ENCODE data around the gene LYST.

Gene LYST

DNA sequence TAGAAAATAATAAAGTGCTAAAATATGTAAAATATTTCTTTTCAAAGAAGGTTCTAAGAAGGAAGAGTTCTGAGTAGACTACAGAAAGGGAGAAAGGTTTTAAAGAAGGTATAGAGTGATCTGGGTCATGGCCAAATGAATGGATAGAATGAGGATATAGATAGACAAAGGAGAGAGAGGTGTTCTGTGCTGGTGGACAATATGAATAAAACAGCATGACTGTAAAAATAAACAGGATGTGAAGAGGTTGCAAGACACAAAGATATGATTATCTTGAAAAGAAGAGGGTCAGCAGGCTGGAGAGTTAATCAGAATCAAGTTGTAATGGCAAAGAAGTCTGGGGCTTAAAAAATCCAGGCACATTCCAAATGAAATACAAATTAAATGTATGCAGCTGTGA, 130.4 kb downstream of the LYST start:
- H3K27me3 ChIP-seq (ENCODE audit: insufficient read depth, low read length, poor library complexity, severe bottlenecking): no peaks in the 10 kb centered on the region
- H3F3A ChIP-seq (ENCODE audit: low read depth): no peaks in the 10 kb centered on the region
- H3K36me3 ChIP-seq (ENCODE audit: insufficient read depth, low read length): no peaks in the 10 kb centered on the region
- TF ChIP-seq EZH2phosphoT487 (IDR thresholded peaks at IDR 0.05; ENCODE audit: borderline replicate concordance): no peak
- TF ChIP-seq, protein P1, sequence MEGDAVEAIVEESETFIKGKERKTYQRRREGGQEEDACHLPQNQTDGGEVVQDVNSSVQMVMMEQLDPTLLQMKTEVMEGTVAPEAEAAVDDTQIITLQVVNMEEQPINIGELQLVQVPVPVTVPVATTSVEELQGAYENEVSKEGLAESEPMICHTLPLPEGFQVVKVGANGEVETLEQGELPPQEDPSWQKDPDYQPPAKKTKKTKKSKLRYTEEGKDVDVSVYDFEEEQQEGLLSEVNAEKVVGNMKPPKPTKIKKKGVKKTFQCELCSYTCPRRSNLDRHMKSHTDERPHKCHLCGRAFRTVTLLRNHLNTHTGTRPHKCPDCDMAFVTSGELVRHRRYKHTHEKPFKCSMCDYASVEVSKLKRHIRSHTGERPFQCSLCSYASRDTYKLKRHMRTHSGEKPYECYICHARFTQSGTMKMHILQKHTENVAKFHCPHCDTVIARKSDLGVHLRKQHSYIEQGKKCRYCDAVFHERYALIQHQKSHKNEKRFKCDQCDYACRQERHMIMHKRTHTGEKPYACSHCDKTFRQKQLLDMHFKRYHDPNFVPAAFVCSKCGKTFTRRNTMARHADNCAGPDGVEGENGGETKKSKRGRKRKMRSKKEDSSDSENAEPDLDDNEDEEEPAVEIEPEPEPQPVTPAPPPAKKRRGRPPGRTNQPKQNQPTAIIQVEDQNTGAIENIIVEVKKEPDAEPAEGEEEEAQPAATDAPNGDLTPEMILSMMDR (conservative IDR thresholded peaks at IDR 0.05; ENCODE audit: low read length): no peak
- H3K9me2 ChIP-seq (replicated peaks; ENCODE audit: low read depth, low read length): no peaks in the 10 kb centered on the region
- no peaks in the 10 kb centered on the region for H4K20me1 ChIP-seq (ENCODE audit: insufficient read depth, low read length, poor library complexity, severe bottlenecking)
- no peak overlapping the region for H3K4me3 ChIP-seq (ENCODE audit: low read length, poor library complexity, severe bottlenecking)
- H2AFZ ChIP-seq (ENCODE audit: low read length): no peak overlapping the region
- H3K9me3 ChIP-seq (ENCODE audit: insufficient read depth, low read depth, low read length): no peaks in the 10 kb centered on the region
- H3K4me2 ChIP-seq (ENCODE audit: low read depth, low read length, poor library complexity, severe bottlenecking): no peak overlapping the region
- H3K79me2 ChIP-seq (ENCODE audit: insufficient read depth, low read length): no peaks in the 10 kb centered on the region
- no peaks in the 10 kb centered on the region for H3K4me1 ChIP-seq (ENCODE audit: insufficient read depth, low read length, poor library complexity, severe bottlenecking)
- no peak overlapping the region for H3K9ac ChIP-seq (ENCODE audit: low read depth, low read length, poor library complexity, severe bottlenecking)

DNA sequence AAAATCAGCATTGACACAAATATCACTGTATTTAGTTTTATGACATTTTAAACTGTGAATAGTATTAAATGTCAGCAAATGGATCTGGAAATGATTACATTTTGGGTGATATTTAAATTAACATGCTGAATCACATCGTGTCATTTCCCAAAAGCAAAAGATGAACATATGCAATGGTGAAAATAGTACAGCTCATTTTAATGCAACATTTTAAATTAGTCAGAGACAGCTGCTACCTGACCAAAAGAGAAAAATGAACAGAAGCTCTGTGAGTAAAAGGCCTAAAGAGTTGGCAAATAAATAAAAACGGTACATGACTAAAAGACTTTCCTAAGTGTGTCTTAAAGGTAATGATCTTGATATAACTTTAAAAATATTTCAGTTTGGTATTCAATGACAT, 131.1 kb downstream of the LYST start:
- no peaks in the 10 kb centered on the region for H3K27me3 ChIP-seq (ENCODE audit: insufficient read depth, low read length, poor library complexity, severe bottlenecking)
- no peaks in the 10 kb centered on the region for H3F3A ChIP-seq (ENCODE audit: low read depth)
- no peaks in the 10 kb centered on the region for H3K36me3 ChIP-seq (ENCODE audit: insufficient read depth, low read length)
- no peak for TF ChIP-seq EZH2phosphoT487 (IDR thresholded peaks at IDR 0.05; ENCODE audit: borderline replicate concordance)
- TF ChIP-seq, protein P1 (conservative IDR thresholded peaks at IDR 0.05; ENCODE audit: low read length): no peak
- no peaks in the 10 kb centered on the region for H3K4me1 ChIP-seq (ENCODE audit: insufficient read depth, low read length, poor library complexity, severe bottlenecking)
- no peak overlapping the region for H3K4me2 ChIP-seq (ENCODE audit: low read depth, low read length, poor library complexity, severe bottlenecking)
- H3K9me3 ChIP-seq (ENCODE audit: insufficient read depth, low read depth, low read length): no peaks in the 10 kb centered on the region
- no peaks in the 10 kb centered on the region for H3K9me2 ChIP-seq (replicated peaks; ENCODE audit: low read depth, low read length)
- no peaks in the 10 kb centered on the region for H3K79me2 ChIP-seq (ENCODE audit: insufficient read depth, low read length)
- H2AFZ ChIP-seq (ENCODE audit: low read length): no peak overlapping the region
- H4K20me1 ChIP-seq (ENCODE audit: insufficient read depth, low read length, poor library complexity, severe bottlenecking): no peaks in the 10 kb centered on the region
- no peak overlapping the region for H3K4me3 ChIP-seq (ENCODE audit: low read length, poor library complexity, severe bottlenecking)
- H3K9ac ChIP-seq (ENCODE audit: low read depth, low read length, poor library complexity, severe bottlenecking): no peak overlapping the region

DNA sequence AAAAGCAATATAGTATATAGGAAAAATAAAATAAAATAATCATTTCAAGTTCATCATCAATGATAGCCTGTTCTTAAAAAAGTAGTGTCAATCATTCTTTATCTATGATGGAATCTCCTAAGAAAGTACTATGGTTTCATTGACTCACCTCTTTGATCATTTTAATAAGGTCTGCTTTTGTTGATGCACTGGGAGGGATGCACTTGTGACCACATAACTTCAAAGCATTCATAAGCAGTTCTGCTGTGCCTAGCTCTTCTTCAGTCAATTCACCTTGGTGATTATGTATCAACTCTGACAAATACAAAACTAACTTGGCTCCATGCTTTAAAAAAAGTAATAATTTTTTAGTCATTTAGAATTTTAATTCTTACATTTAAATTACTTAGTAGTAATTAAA, 132.4 kb downstream of the LYST start:
- no peak for TF ChIP-seq EZH2phosphoT487 (IDR thresholded peaks at IDR 0.05; ENCODE audit: borderline replicate concordance)
- TF ChIP-seq, protein P1 (conservative IDR thresholded peaks at IDR 0.05; ENCODE audit: low read length): no peak
- no peak overlapping the region for H3K4me3 ChIP-seq (ENCODE audit: low read length, poor library complexity, severe bottlenecking)
- H4K20me1 ChIP-seq (ENCODE audit: insufficient read depth, low read length, poor library complexity, severe bottlenecking): no peaks in the 10 kb centered on the region

More for the DNA sequence above, 132.4 kb downstream of the LYST start:
- H3K4me2 ChIP-seq (ENCODE audit: low read depth, low read length, poor library complexity, severe bottlenecking): no peak overlapping the region
- no peaks in the 10 kb centered on the region for H3K36me3 ChIP-seq (ENCODE audit: insufficient read depth, low read length)
- no peaks in the 10 kb centered on the region for H3K27me3 ChIP-seq (ENCODE audit: insufficient read depth, low read length, poor library complexity, severe bottlenecking)
- H2AFZ ChIP-seq (ENCODE audit: low read length): no peak overlapping the region
- no peaks in the 10 kb centered on the region for H3K4me1 ChIP-seq (ENCODE audit: insufficient read depth, low read length, poor library complexity, severe bottlenecking)
- H3K9me3 ChIP-seq (ENCODE audit: insufficient read depth, low read depth, low read length): no peaks in the 10 kb centered on the region
- H3F3A ChIP-seq (ENCODE audit: low read depth): no peaks in the 10 kb centered on the region
- H3K79me2 ChIP-seq (ENCODE audit: insufficient read depth, low read length): no peaks in the 10 kb centered on the region
- H3K9ac ChIP-seq (ENCODE audit: low read depth, low read length, poor library complexity, severe bottlenecking): no peak overlapping the region
- no peaks in the 10 kb centered on the region for H3K9me2 ChIP-seq (replicated peaks; ENCODE audit: low read depth, low read length)
